ENCODE data around the gene KCNB1.

DNA sequence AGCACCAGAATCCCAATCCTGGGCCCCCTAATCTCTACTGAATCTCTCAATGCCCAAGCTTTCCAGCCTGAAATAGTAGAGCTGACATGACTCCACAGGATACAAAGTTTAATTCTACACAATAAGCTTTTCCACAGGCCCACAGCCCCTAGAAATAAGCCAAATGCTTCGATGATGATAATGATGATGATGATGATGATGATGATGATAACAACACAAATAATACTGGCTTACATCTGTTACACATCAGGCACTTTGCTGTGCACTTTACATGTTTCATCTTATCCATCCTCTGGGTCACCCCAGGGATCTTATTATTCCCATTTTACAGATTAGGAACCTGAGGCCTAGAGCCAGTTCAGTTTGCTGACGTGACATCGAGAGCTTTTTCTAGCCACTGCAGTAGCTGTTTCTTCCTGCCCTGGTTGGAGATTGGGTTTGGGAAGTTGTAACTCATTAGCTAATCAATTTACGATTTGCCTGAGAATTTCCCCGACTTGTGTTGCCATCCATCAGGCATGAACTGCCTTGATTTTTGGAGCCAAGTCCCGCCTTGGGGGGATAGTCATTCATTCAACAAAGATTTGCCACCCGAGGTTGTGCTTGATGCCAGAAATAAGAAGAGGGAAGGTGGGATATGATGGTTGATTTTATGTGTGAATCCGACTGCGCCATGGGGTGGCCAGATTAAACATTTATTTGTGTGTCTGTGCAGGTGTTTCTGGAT, 20.4 kb downstream of the KCNB1 start:
- TF ChIP-seq CTCF (IDR thresholded peaks at IDR 0.05), result no peak
- TF ChIP-seq POLR2A (IDR thresholded peaks at IDR 0.05), result no peak
- no peak for TF ChIP-seq POLR2AphosphoS5 (IDR thresholded peaks at IDR 0.05; ENCODE audit: insufficient read depth in 1 of 2, low read depth in 1 of 2)
